CD4-positive, alpha-beta T cell (primary cell): Measurements from ENCODE around the gene ACKR2. TPM values are rescaled to one million over a fixed set of nuclear protein-coding genes. Genes with fewer than 3 reads are reported as not detected.
A peak's percentile ranks its signal among the peaks of the same experiment; 100 is the strongest.

Experiments
- ATAC-seq: fragments of 200-7000 bp; cut with Tn5 transposase; one replicate; pipeline ENCODE4 v1.10.0; 2022; ENCODE audit warnings: mild to moderate bottlenecking; ENCODE audit not compliant: poor library complexity
- CTCF ChIA-PET: fragments of 350-600 bp; sonication (Branson Sonifier 250); formaldehyde crosslinking; loops from one replicate; lab custom pipeline; 2021; ENCODE audit warnings: antibody characterized with exemption, inconsistent platforms; lab: Charles Lee
- POLR2A ChIA-PET: fragments of 350-600 bp; sonication (Branson Sonifier 250); formaldehyde crosslinking; loops from one replicate; lab custom pipeline; 2021; ENCODE audit warnings: antibody characterized with exemption, inconsistent platforms; lab: Charles Lee
- DNase-seq, 14 experiments: peaks; one replicate each; pipeline ENCODE4 v3.0.0-alpha.2; 2013 to 2020; ENCODE audit warnings: mixed read lengths in 2 of 14
- H3K27ac ChIP-seq, 2 donors: one replicate each; pipeline versions ENCODE4 v1.5.1 to v1.7.0; 2013; ENCODE audit warnings: low read length in 2 of 2, low read depth in 1 of 2, mild to moderate bottlenecking in 1 of 2
- H3K27me3 ChIP-seq, 2 experiments: 1 replicate in 1 of 2; 2 replicates in 1 of 2; pipeline versions ENCODE4 v1.6.1 to v1.7.0; 2013; ENCODE audit warnings: low read length in 2 of 2, control low read depth in 1 of 2, mild to moderate bottlenecking in 1 of 2, moderate library complexity in 1 of 2; ENCODE audit not compliant: insufficient read depth in 2 of 2, control insufficient read depth in 1 of 2
- H3K36me3 ChIP-seq: one replicate; pipeline ENCODE4 v1.6.1; 2013; ENCODE audit warnings: low read length, control low read depth; ENCODE audit not compliant: insufficient read depth
- H3K4me1 ChIP-seq: one replicate; pipeline ENCODE4 v1.6.1; 2013; ENCODE audit warnings: low read length, control low read depth; ENCODE audit not compliant: insufficient read depth
- H3K4me3 ChIP-seq: one replicate; pipeline ENCODE4 v1.5.1; 2013; ENCODE audit warnings: mild to moderate bottlenecking, low read length, moderate library complexity
- H3K9me3 ChIP-seq, 2 experiments: 1 replicate in 1 of 2; 2 replicates in 1 of 2; pipeline versions ENCODE4 v1.6.1 to v1.7.0; 2013; ENCODE audit warnings: low read length in 2 of 2, mild to moderate bottlenecking in 2 of 2, control low read depth in 1 of 2, moderate library complexity in 1 of 2; ENCODE audit not compliant: control insufficient read depth in 1 of 2, insufficient read depth in 1 of 2
- H3K27ac Mint-ChIP-seq: one replicate; pipeline ENCODE4 v1.8.0; 2020; ENCODE audit warnings: mixed read lengths
- H3K27me3 Mint-ChIP-seq: one replicate; pipeline ENCODE4 v1.8.0; 2021; ENCODE audit warnings: mixed read lengths
- H3K36me3 Mint-ChIP-seq: one replicate; pipeline ENCODE4 v1.8.0; 2021; ENCODE audit warnings: low read depth, mixed read lengths
- H3K4me1 Mint-ChIP-seq: one replicate; pipeline ENCODE4 v1.8.0; 2021; ENCODE audit warnings: low read depth, mixed read lengths
- H3K4me3 Mint-ChIP-seq: one replicate; pipeline ENCODE4 v1.8.0; 2020; ENCODE audit warnings: mild to moderate bottlenecking, mixed read lengths
- H3K9me3 Mint-ChIP-seq: one replicate; pipeline ENCODE4 v1.8.0; 2020; ENCODE audit warnings: mixed read lengths
- CTCF ChIP-seq: fragments of 200-600 bp; IDR thresholded peaks from one replicate; pipeline ENCODE4 v1.8.0; 2022; ENCODE audit warnings: antibody characterized with exemption, mild to moderate bottlenecking
- intact Hi-C, 2 experiments: fragments of 100-400 bp; cut with DNase I in 1 of 2; cut with micrococcal nuclease in 1 of 2; formaldehyde crosslinking; loops; one replicate each; pipeline versions ENCODE4 v1.15.1 to v1.9.0; 2023 to 2025; cut with DNase I, micrococcal nuclease
- total RNA-seq, 174 experiments: library from RNA in 2 of 174; stranded (reverse) in 2 of 174; gene quantifications; one replicate each; pipeline ENCODE4 v1.2.3 and lab custom pipeline; 2021 to 2026

Gene ACKR2
- total RNA-seq, 2 experiments from 2014 or later: 0.42 TPM; not detected in 1

DNA sequence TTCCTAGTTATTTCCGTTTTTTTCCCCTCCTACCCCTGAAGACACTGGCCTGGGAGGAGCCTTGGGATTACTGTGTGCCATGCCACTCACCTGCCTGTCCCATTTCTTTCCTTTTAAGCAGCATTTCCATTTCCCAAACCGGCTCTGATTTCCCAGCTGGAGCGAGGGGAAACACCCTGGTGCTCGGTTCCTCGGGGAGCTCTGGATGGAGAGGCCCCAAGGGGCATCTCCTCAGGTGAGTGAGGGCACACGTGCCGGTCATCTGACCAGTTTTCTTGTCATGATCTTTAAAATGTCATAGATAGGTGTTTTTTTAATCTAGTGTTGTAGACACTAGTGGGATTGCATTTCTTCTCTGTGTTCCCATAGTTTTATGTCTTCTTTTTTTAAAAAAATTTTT, 99.4 kb downstream of the ACKR2 start:
- peaks cover 18% of the 10 kb centered on the region for H3K4me1 Mint-ChIP-seq
- H3K36me3 ChIP-seq: no peaks in the 10 kb centered on the region
- intact Hi-C loops: no loop called here
- ATAC-seq: no peak
- peaks cover 6% of the 10 kb centered on the region for H3K9me3 Mint-ChIP-seq
- H3K27me3 ChIP-seq: peaks cover 18 to 23% of the 10 kb centered on the region in 2 experiments
- H3K9me3 ChIP-seq: peaks cover 3 to 22% of the 10 kb centered on the region in 2 experiments
- no peak for TF ChIP-seq CTCF
- no peak for DNase-seq
- no peak overlapping the region for H3K27ac ChIP-seq
- peaks cover 14% of the 10 kb centered on the region for H3K4me1 ChIP-seq
- peak overlapping the region; percentile 15 for H3K4me3 Mint-ChIP-seq
- H3K27ac Mint-ChIP-seq: no peak overlapping the region
- H3K4me3 ChIP-seq: no peak overlapping the region
- peaks cover 39% of the 10 kb centered on the region for H3K27me3 Mint-ChIP-seq
- peaks cover 43% of the 10 kb centered on the region for H3K36me3 Mint-ChIP-seq
- ChIA-PET CTCF (no interaction called here), POLR2A (no interaction called here)

DNA sequence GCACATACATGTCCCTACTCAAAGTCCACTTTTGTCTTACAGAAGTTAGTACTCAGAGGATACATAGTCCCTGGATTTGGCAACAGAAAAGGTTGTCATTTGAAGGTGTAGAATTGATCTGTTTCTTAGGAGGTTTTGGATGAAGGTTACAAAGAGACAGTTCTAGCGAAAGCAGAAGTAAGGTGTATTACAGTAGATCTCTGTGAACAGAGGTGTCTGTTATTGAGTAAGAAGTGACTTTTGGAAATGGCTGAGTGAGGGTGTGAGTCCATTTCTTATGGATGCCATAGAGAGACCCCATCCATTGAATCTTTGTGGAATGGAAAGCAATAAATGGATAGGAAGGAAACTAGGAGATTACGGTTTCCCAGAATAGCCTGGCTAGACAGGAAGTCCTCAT, 102.3 kb downstream of the ACKR2 start:
- ChIA-PET POLR2A (no interaction called here), CTCF (no interaction called here)
- H3K27me3 Mint-ChIP-seq: peaks cover 18% of the 10 kb centered on the region
- DNase-seq (no peak), ATAC-seq (no peak)
- Histone ChIP-seq H3K4me1 (peaks cover 5% of the 10 kb centered on the region), H3K27ac (no peak overlapping the region), H3K9me3 (peaks cover 14 to 25% of the 10 kb centered on the region in 2 experiments), H3K36me3 (peaks cover 2% of the 10 kb centered on the region), H3K27me3 (peaks cover 5 to 11% of the 10 kb centered on the region in 2 experiments), H3K4me3 (no peak overlapping the region)
- H3K4me3 Mint-ChIP-seq: no peak overlapping the region
- intact Hi-C loops: no loop called here
- no peak for TF ChIP-seq CTCF
- H3K27ac Mint-ChIP-seq: no peak overlapping the region
- peaks cover 13% of the 10 kb centered on the region for H3K9me3 Mint-ChIP-seq
- H3K36me3 Mint-ChIP-seq: peaks cover 66% of the 10 kb centered on the region
- H3K4me1 Mint-ChIP-seq: peaks cover 8% of the 10 kb centered on the region

DNA sequence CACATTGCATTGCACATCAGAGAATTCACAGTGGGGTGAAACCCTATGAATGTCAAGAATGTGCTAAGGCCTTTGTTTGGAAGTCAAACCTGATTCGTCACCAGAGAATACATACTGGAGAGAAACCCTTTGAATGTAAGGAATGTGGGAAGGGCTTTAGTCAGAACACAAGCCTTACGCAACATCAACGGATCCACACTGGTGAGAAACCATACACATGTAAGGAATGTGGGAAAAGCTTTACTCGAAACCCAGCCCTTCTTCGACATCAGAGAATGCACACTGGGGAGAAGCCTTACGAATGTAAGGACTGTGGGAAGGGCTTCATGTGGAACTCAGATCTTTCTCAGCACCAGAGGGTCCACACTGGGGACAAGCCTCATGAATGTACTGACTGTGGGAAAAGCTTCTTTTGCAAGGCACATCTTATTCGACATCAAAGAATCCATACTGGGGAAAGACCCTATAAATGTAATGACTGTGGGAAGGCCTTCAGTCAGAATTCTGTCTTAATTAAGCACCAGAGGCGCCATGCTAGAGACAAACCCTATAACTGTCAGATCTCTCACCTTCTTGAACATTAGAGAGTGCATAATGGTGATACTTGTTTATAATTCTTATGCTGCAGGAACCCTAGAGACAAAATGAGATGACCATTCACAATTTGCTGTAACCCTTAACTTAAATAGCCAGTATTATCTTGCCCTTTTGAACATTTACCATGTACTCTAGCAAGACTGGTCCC, 105.7 kb downstream of the ACKR2 start:
- POLR2A ChIA-PET: no interaction called here
- Mint-ChIP-seq H3K4me1 (no peaks in the 10 kb centered on the region), H3K4me3 (no peak overlapping the region), H3K36me3 (peaks cover 61% of the 10 kb centered on the region), H3K27me3 (no peaks in the 10 kb centered on the region), H3K9me3 (peaks cover 18% of the 10 kb centered on the region), H3K27ac (no peak overlapping the region)
- intact Hi-C loops: no loop called here
- ATAC-seq (no peak), DNase-seq (no peak)
- Histone ChIP-seq H3K4me1 (no peaks in the 10 kb centered on the region), H3K27me3 (no peaks in the 10 kb centered on the region), H3K9me3 (peaks cover 7 to 33% of the 10 kb centered on the region in 2 experiments), H3K27ac (no peak overlapping the region), H3K4me3 (no peak overlapping the region), H3K36me3 (peaks cover 2% of the 10 kb centered on the region)
- no peak for TF ChIP-seq CTCF
- CTCF ChIA-PET: no interaction called here

Other genes starting within 250 kb of the ACKR2 start
- 10 to 100 TPM; 73.6 to 75.4 TPM for gene SEC22C, start 227.5 kb upstream of the ACKR2 start, total RNA-seq
- 10 to 100 TPM; 47.2 to 53.6 TPM for gene SS18L2, start 218.6 kb upstream of the ACKR2 start, total RNA-seq
- gene NKTR, start 208.8 kb upstream of the ACKR2 start, total RNA-seq: 100 to 1,000 TPM; 236 to 249 TPM
- gene ZBTB47, start 155.7 kb upstream of the ACKR2 start, total RNA-seq: under 1 TPM; 0.47 to 0.80 TPM
- not detected for gene KLHL40, start 123.9 kb upstream of the ACKR2 start, total RNA-seq
- not detected for gene HHATL, start 106.6 kb upstream of the ACKR2 start, total RNA-seq
- gene CCDC13, start 36.2 kb upstream of the ACKR2 start, total RNA-seq: under 1 TPM in 1 of 2 experiments, not detected in 1; 0.38 TPM
- 10 to 100 TPM in 1 of 2 experiments, 1 to 10 TPM in 1; 9.3 to 11.3 TPM for gene HIGD1A, start 5.0 kb upstream of the ACKR2 start, total RNA-seq
- gene CYP8B1, start 66.4 kb downstream of the ACKR2 start, total RNA-seq: not detected
- gene ZNF662, start 96.7 kb downstream of the ACKR2 start, total RNA-seq: 1 to 10 TPM; 2.5 to 2.7 TPM
- gene GASK1A, start 169.9 kb downstream of the ACKR2 start, total RNA-seq: under 1 TPM in 1 of 2 experiments, not detected in 1; 0.28 TPM